Upper lobe of left lung (tissue), 6 donors: Measurements from ENCODE around the gene TXNRD1. TPM values are rescaled to one million over a fixed set of nuclear protein-coding genes. Genes with fewer than 3 reads are reported as not detected.
"Not testable (repeated sequence)": the region's sequence is repeated elsewhere in the genome, so short reads cannot be mapped to it uniquely, and the experiment has no call there.

Experiments used
- ATAC-seq, 2 donors: fragments of 200-7000 bp; cut with Tn5 transposase; one replicate each; pipeline ENCODE4 v1.9.1; 2022; ENCODE audit warnings: mild to moderate bottlenecking in 2 of 2, moderate library complexity in 2 of 2; ENCODE audit not compliant: low FRiP score in 2 of 2
- DNase-seq, 2 donors: peaks; one replicate each; pipeline ENCODE4 v3.0.0-alpha.2; 2019 to 2020
- H3K27ac ChIP-seq, 4 donors: fragments of 200-600 bp; sonication (generic); one replicate each; pipeline ENCODE4 v1.5.1; 2016 to 2019
- H3K27me3 ChIP-seq, 4 donors: fragments of 200-600 bp; sonication (generic); one replicate each; pipeline ENCODE4 v1.5.1; 2017 to 2019
- H3K36me3 ChIP-seq, 4 donors: fragments of 200-600 bp; sonication (generic); one replicate each; pipeline ENCODE4 v1.5.1; 2016 to 2019
- H3K4me1 ChIP-seq, 4 donors: fragments of 200-600 bp; sonication (generic); one replicate each; pipeline ENCODE4 v1.5.1; 2018 to 2019
- H3K4me3 ChIP-seq, 4 donors: fragments of 200-600 bp; sonication (generic); one replicate each; pipeline ENCODE4 v1.5.1; 2017 to 2019; ENCODE audit warnings: mild to moderate bottlenecking in 2 of 4, moderate library complexity in 1 of 4
- H3K9me3 ChIP-seq, 4 donors: fragments of 200-600 bp; sonication (generic); one replicate each; pipeline ENCODE4 v1.5.1; 2018 to 2019
- EP300 ChIP-seq, 4 donors: sonication (generic); formaldehyde crosslinking; IDR thresholded peaks; one replicate each; pipeline ENCODE4 v1.5.1; 2017; ENCODE audit warnings: antibody characterized with exemption in 4 of 4, control low read depth in 2 of 4
- POLR2A ChIP-seq, 4 donors: fragments of 450-650 bp; IDR thresholded peaks; one replicate each; pipeline ENCODE4 v1.5.1; 2016 to 2017; ENCODE audit warnings: antibody characterized with exemption in 4 of 4, mild to moderate bottlenecking in 2 of 4
- POLR2AphosphoS5 ChIP-seq, 2 donors: sonication (generic); formaldehyde crosslinking; IDR thresholded peaks; one replicate each; pipeline ENCODE4 v1.5.1; 2017; ENCODE audit warnings: antibody characterized with exemption in 2 of 2
- WGBS, 2 donors: methylation state at CpG; one replicate each; pipeline ENCODE4 v1.1.5; 2017 to 2018; 5-methylcytosine and 5-hydroxymethylcytosine counted together
- total RNA-seq, 6 donors: library from RNA; depleted of rRNA in 4 of 6; stranded (reverse); fragments of >200 nt in 4 of 6; gene quantifications; one replicate each; pipeline versions ENCODE4 v1.1.0 to v1.2.1, GENCODE V29; 2016 to 2021
- TF ChIP-seq, protein P1 (sequence below), 6 experiments: fragments of 450-650 bp in 4 of 6; fragments of 200-600 bp in 2 of 6; sonication (generic) in 2 of 6; IDR thresholded peaks; one replicate each; pipeline ENCODE4 v1.5.1; 2016 to 2019; ENCODE audit warnings: antibody characterized with exemption in 6 of 6
- donor health status: DM: no; HTN: no; CAD: no; lungs with moderate emphysema.
- donor health status: DM: no; HTN: yes; CAD: no; lungs with severe emphysema.

The TXNRD1 gene
- total RNA-seq, 6 donors from 2014 or later, result 124 to 381 (median 162) TPM

- no peak for TF ChIP-seq POLR2A (IDR thresholded peaks at IDR 0.05)
- no peak for TF ChIP-seq POLR2AphosphoS5 (IDR thresholded peaks at IDR 0.05)
- TF ChIP-seq, protein P1, sequence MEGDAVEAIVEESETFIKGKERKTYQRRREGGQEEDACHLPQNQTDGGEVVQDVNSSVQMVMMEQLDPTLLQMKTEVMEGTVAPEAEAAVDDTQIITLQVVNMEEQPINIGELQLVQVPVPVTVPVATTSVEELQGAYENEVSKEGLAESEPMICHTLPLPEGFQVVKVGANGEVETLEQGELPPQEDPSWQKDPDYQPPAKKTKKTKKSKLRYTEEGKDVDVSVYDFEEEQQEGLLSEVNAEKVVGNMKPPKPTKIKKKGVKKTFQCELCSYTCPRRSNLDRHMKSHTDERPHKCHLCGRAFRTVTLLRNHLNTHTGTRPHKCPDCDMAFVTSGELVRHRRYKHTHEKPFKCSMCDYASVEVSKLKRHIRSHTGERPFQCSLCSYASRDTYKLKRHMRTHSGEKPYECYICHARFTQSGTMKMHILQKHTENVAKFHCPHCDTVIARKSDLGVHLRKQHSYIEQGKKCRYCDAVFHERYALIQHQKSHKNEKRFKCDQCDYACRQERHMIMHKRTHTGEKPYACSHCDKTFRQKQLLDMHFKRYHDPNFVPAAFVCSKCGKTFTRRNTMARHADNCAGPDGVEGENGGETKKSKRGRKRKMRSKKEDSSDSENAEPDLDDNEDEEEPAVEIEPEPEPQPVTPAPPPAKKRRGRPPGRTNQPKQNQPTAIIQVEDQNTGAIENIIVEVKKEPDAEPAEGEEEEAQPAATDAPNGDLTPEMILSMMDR (IDR thresholded peaks at IDR 0.05), result no peak
- TF ChIP-seq EP300 (IDR thresholded peaks at IDR 0.05), result no peak
- no peak for DNase-seq
- peaks cover 2 to 22% (median 15%) of the 10 kb centered on the region in 4 donors for H3K4me1 ChIP-seq
- H3K4me3 ChIP-seq, result no peak overlapping the region
- H3K9me3 ChIP-seq, result no peaks in the 10 kb centered on the region
- WGBS, 2 donors, result 75 to 82% methylated on average over 2 of the region's 2 CpGs
- H3K36me3 ChIP-seq, result no peaks in the 10 kb centered on the region
- no peak overlapping the region for H3K27ac ChIP-seq
- ATAC-seq, result no peak
- H3K27me3 ChIP-seq, result no peaks in the 10 kb centered on the region
These were observed 1.6 kb upstream of the TXNRD1 start for GRCh38 chr12:104213952-104214351.

DNA sequence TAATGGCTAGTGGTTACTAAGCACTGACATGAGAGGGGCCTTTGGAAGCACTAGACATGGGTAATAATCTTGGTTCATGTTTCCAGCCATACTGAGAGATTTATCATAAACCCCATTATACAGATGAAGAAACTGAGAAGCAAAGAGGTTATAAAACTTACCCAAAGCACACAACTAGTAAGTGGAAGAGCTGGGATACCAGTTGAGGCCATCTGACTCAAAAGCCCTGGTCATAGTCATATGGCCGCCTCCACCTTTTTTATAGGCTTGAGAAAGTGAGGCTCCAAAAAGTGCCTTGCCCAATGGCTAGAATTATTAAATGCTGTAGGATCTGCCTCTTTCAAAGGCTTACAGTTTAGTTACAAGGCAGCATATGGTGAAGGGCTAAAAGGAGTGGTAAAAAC lies 944 bp downstream of the TXNRD1 start:
- ATAC-seq (no peak), DNase-seq (no peak)
- TF ChIP-seq EP300 (IDR thresholded peaks at IDR 0.05) (no peak), POLR2AphosphoS5 (IDR thresholded peaks at IDR 0.05) (no peak), POLR2A (IDR thresholded peaks at IDR 0.05) (no peak)
- TF ChIP-seq, protein P1 (IDR thresholded peaks at IDR 0.05), result no peak
- no peaks in the 10 kb centered on the region for H3K9me3 ChIP-seq
- peak overlapping the region in 3 of 4 donors; percentile 75 to 89 (median 81) for H3K27ac ChIP-seq
- H3K36me3 ChIP-seq, result no peaks in the 10 kb centered on the region
- peaks cover 22 to 39% (median 33%) of the 10 kb centered on the region in 4 donors for H3K4me1 ChIP-seq
- 100% methylated on average over 1 of the region's 1 CpG for WGBS, 2 donors
- peak overlapping the region in 2 of 4 donors; percentile 51 to 64 for H3K4me3 ChIP-seq
- H3K27me3 ChIP-seq, result no peaks in the 10 kb centered on the region

- not testable (repeated sequence) for H3K36me3 ChIP-seq, DNase-seq, H3K9me3 ChIP-seq, H3K4me3 ChIP-seq, ATAC-seq, H3K27me3 ChIP-seq
- Histone ChIP-seq H3K27ac (peak overlapping the region; percentile 61 to 86 (median 84)), H3K4me1 (peaks cover 22 to 39% (median 33%) of the 10 kb centered on the region in 4 donors)
- WGBS, 2 donors, result 97 to 98% methylated on average over 2 of the region's 2 CpGs
These were observed 2.9 kb downstream of the TXNRD1 start for GRCh38 chr12:104218506-104218905.

DNA sequence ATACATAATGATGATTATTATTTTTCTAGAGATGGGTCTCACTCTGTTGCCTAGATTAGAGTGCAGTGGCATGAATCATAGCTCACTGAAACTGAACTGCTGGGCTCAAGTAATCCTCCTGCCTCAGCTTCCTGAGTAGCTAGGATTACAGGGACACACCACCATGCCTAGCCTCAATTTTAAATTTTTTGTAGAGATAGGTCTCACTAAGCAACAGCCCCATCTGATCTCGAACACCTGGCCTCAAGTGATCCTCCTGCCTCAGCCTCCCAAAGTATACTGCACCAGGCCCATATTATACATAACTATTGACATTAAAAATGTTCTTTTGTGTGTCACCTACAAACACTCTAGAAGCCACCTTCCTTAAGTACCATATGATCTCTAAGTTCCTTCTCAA lies 3.4 kb downstream of the TXNRD1 start:
- H3K27ac ChIP-seq, result peak overlapping the region; percentile 61 to 86 (median 84)
- H3K4me1 ChIP-seq, result peaks cover 22 to 41% (median 34%) of the 10 kb centered on the region in 4 donors
- ATAC-seq, result no peak
- no peaks in the 10 kb centered on the region for H3K36me3 ChIP-seq
- no peaks in the 10 kb centered on the region for H3K27me3 ChIP-seq
- TF ChIP-seq POLR2AphosphoS5 (IDR thresholded peaks at IDR 0.05), result no peak
- H3K9me3 ChIP-seq, result no peaks in the 10 kb centered on the region
- no peak for DNase-seq
- WGBS, 2 donors, result 94% methylated on average over 1 of the region's 1 CpG
- H3K4me3 ChIP-seq, result no peak overlapping the region

DNA sequence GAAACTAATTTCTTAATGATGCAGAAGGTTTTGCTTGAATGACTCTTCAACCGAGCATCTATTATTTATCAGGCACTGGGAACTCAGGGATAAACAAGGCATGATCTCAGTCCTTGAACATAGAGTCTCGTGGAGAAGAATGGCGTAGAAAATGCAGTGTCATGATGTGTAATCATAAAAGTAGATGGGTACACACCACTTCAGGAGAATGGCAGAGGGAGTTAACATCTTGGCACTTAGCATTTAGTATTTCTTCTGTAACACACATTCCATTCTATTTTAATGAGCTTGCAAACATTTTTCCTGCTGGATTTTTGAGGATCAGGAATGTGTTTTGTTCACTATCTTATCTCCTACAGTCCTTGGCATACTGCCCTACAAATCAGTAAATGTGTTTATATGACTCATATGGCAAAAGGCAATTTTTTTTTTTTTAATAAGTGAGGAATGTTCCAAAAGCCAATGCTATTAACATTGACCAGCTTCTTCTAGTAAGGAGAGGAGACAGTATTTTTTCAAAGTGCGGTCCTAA lies 3.8 kb downstream of the TXNRD1 start:
- 13 to 15% methylated on average over 4 of the region's 4 CpGs for WGBS, 2 donors

More for the DNA sequence above, 3.8 kb downstream of the TXNRD1 start:
- Histone ChIP-seq H3K27ac (peak overlapping the region; percentile 61 to 86 (median 84)), H3K36me3 (no peaks in the 10 kb centered on the region), H3K9me3 (no peaks in the 10 kb centered on the region), H3K4me1 (peaks cover 22 to 41% (median 34%) of the 10 kb centered on the region in 4 donors), H3K4me3 (no peak overlapping the region), H3K27me3 (no peaks in the 10 kb centered on the region)
- ATAC-seq (peak; percentile 77 to 80), DNase-seq (no peak)
- TF ChIP-seq, protein P1 (IDR thresholded peaks at IDR 0.05), result no peak
- TF ChIP-seq EP300 (IDR thresholded peaks at IDR 0.05), result peak in 3 of 4 donors; percentile 69 to 96 (median 69)
- TF ChIP-seq POLR2AphosphoS5 (IDR thresholded peaks at IDR 0.05), result peak; percentile 60 to 88
- TF ChIP-seq POLR2A (IDR thresholded peaks at IDR 0.05), result no peak
